Stimulated activated CD4-positive, alpha-beta T cell treated with anti-CD3 and anti-CD28 coated beads, Interleukin-15, amount 100 ng/mL, for 1 hour (primary cell): ENCODE data around the gene OR4D5.

Source experiments
- DNase-seq, 2 donors: peaks; one replicate each; pipeline ENCODE4 v3.0.0-alpha.2; 2020; ENCODE audit warnings: low read depth in 1 of 2, low spot score in 1 of 2

The OR4D5 gene

DNA sequence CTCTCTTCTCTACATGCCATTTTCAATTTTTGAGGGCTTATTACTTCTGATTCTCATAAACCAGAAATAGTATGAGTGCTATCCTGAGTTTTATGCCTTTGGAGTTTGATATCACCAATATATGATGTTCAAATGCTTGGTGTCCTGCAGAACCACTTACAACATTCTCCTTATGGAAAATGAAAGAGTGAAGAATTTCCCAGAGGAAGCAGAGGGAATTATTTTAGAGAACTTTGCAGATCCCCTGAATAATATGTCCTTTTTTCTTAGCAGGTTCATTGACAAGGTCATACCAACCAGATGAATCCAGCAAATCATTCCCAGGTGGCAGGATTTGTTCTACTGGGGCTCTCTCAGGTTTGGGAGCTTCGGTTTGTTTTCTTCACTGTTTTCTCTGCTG, at the start of gene OR4D5:
Gene OR4D5 (plus strand): TSS at position 301 of the 400 bp plus-strand sequence. CDS start 0 bp downstream, at position 301.
- no peak for DNase-seq

DNA sequence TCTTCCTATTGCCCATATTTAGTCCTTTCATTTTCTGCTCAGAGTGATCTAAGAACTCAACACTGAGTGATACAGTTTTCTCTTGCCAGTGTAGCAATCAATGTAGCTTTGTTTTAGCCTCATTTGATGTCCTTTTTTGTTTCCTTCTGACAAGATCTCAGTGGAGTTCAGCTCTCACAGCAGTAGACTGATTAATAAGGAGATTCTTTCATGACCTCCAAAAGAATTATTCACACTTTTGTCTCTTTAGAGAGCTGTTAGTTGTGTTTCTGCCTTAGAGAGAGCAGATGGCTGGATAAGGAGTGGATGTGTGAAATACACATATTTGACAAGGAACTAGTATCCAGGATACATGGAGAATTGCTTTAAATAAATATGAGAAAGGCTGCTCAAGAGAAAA, 47.4 kb upstream of the OR4D5 start:
- DNase-seq = no peak

GRCh38 chr11:123899792-123900191, 39.6 kb upstream of the OR4D5 start:
- no peak for DNase-seq

DNA sequence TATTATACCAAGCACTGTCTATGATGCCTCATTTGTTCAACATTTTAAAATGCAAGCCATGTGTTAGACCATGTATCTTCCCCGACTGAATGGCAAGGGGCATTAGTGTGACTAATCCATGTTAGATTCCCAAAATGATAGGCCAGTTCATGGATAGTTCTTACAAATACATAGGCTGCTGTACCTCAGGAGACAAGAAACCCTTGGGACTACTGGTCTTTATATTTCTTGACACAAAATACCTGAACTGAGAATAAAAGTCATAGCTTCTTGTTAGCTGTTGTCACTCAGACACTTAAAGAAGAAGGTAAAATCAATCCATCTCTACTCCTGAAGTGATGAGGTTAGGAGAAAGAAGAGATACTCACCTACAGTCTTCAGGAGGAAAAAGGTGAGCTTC, 37.5 kb upstream of the OR4D5 start, which contains the start of gene OR8D4:
Gene OR8D4 (plus strand): TSS at position 301 of the 400 bp plus-strand sequence. CDS start 4,265 bp downstream, outside the sequence.
- DNase-seq = no peak

DNA sequence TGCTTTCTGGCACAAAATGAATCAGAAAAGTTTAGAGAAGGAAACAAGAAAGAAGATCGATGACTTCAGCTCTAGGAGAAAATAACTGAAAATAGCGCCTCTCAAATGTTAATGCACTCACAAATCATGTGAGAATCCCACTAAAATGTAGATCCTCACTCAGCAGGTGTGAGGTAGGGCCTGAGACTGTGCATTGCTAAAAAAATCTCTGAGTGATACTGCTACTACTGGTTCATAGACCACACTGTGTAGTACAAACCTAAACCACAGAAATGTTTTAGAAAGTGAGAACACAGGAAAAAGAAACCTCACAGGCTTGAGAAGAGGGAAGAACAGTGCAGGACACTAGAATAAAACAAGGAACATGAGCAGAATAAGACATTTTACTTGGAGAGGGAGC, 35.5 kb upstream of the OR4D5 start:
- no peak for DNase-seq

- DNase-seq = no peak
Measured at GRCh38 chr11:123904932-123905331, 34.5 kb upstream of the OR4D5 start.

DNA sequence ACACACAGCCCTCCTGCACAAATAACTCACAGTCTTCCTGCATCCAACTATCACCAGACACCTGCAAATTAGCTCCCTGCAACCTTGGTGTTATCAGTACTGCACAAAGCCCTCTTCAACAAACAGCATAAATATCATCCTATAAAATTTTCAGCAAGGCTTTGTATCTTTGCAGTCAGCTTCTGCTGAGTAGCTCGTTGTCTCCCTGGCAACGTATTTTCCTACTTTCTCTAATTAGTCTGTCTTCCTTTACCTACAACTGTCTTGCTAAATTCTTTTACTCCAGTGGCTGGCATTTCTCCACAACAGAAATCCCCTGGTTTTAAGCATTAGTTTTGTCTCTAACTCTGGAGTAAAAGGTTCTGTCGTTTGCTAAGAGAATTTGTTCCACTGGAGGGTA, 33.6 kb upstream of the OR4D5 start:
- no peak for DNase-seq

GRCh38 chr11:123920943-123921342, 18.5 kb upstream of the OR4D5 start:
- no peak for DNase-seq

- DNase-seq = no peak
Measured at GRCh38 chr11:123924027-123924426, 15.4 kb upstream of the OR4D5 start.

DNA sequence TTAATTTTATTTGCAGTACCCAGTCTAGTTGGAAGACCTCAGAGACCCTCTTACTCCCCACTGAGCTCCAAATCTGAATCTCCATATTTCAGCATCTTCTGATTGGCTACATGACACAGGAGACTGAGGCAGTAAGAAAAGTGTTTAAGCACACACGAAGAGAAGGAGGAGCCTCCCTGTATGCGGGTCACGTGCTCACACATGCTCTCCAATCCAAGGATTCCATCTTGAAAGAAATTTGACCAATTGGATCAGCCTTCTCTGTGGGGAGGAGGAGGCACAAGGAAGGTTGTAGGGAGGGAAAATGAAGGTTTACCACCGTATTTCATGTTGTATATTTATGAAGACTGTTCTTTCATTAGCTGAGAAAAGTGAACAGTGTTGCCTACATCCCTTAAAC, 3.0 kb downstream of the OR4D5 start:
- no peak for DNase-seq

GRCh38 chr11:123943738-123944137, 4.3 kb downstream of the OR4D5 start, which contains the start of gene OR6T1:
OR6T1 (minus strand) TSS chr11:123943838; CDS start chr11:123943838, 0 bp downstream.
- DNase-seq = no peak

- DNase-seq = no peak
Measured at GRCh38 chr11:123945132-123945531, 5.7 kb downstream of the OR4D5 start.

GRCh38 chr11:123956752-123957151, 17.3 kb downstream of the OR4D5 start:
- no peak for DNase-seq

GRCh38 chr11:123973816-123974215, 34.4 kb downstream of the OR4D5 start:
- DNase-seq = no peak

DNA sequence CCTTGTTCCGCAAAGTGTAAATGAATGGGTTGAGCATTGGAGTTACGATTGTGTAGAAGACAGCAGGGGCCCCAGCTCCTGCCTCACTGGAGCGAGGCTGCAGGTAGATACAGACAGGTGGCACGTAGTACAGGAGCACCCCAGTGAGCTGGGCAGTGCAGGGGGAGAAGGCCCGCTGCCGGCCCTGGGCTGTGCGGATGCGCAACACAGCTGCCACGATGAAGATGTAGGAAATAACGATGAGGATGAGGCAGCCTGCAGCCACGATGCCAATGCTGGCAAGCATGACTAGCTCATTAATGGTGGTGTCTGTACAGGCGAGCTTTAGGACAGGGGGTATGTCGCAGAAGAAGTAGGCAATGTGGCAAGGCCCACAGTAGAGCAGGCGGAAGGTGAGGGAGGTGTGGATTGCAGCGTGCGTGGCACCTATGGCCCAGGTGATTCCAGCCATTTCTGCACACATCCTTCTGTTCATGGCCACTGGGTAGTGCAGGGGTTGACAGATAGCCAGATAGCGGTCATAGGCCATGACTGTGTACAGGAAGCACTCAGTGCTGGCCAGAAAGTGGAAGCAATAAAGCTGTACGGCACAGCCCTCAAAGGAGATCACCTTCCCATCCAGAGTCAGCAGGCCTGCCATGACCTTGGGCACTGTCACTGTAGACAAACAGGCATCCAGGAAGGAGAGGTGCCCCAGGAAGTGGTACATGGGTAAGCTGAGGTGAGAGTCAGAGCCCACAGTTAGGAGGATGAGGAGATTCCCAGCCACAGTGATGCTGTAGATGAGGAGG, 37.5 kb downstream of the OR4D5 start:
- DNase-seq = no peak

- DNase-seq = no peak
Measured at GRCh38 chr11:123977731-123978347, 38.4 kb downstream of the OR4D5 start, which contains the start of gene OR10S1. OR10S1 (minus strand) TSS chr11:123977781; CDS start chr11:123977664, 117 bp downstream.

- no peak for DNase-seq
Measured at GRCh38 chr11:123979311-123979710, 39.9 kb downstream of the OR4D5 start.
